HepG2 (cell line): ENCODE data around the gene BTN1A1. TPM values are rescaled to one million over a fixed set of nuclear protein-coding genes. Genes with fewer than 3 reads are reported as not detected.

Source experiments
- NFIC ChIP-seq: IDR thresholded peaks from 2 replicates; pipeline ENCODE4 v1.6.1; 2012; ENCODE audit warnings: mild to moderate bottlenecking, low read length, inconsistent platforms
- SOX6 ChIP-seq, 2 experiments: fragments of 450-650 bp in 1 of 2; sonication (generic) in 1 of 2; formaldehyde crosslinking in 1 of 2; IDR thresholded peaks; 2 replicates each; pipeline versions ENCODE4 v1.4.0 to v1.6.1; 2017 to 2020; ENCODE audit warnings: antibody characterized with exemption in 1 of 2, mild to moderate bottlenecking in 1 of 2, missing genetic modification reagents in 1 of 2
- ZNF263 ChIP-seq: sonication (generic); formaldehyde crosslinking; IDR thresholded peaks from 2 replicates; pipeline ENCODE4 v1.4.0; 2020; ENCODE audit warnings: missing genetic modification reagents
- ZNF441 ChIP-seq: sonication (generic); formaldehyde crosslinking; IDR thresholded peaks from 2 replicates; pipeline ENCODE4 v1.7.0; 2021; ENCODE audit warnings: missing genetic modification reagents, borderline replicate concordance
- ZNF75D ChIP-seq: sonication (generic); formaldehyde crosslinking; IDR thresholded peaks from 2 replicates; pipeline ENCODE4 v1.8.1; 2023; ENCODE audit warnings: missing genetic modification reagents, mild to moderate bottlenecking, borderline replicate concordance
- polyA plus RNA-seq, 8 experiments: library from polyadenylated mRNA; depleted of rRNA in 3 of 8; stranded (reverse) in 7 of 8; unstranded in 1 of 8; fragments of >200 nt; fragmentation: Illumina TruSeq in 4 of 8; extraction: Trizol in 4 of 8; gene quantifications; 2 replicates each; pipeline versions ENCODE4 v1.2.1 to v1.2.3, GENCODE V29; 2011 to 2016; ENCODE audit warnings: low read depth in 4 of 8, missing spikeins in 1 of 8, mixed read lengths in 1 of 8; ENCODE audit not compliant: insufficient read depth in 1 of 8
- total RNA-seq, 5 experiments: library from RNA; depleted of rRNA; stranded (reverse); fragments of >200 nt; fragmentation: Illumina TruSeq; extraction: Trizol; gene quantifications; 2 replicates each; pipeline ENCODE4 v1.2.3, GENCODE V29; 2016; ENCODE audit warnings: low read depth in 1 of 5
- TF ChIP-seq, protein P1 (sequence below): sonication (generic); formaldehyde crosslinking; IDR thresholded peaks from 2 replicates; pipeline ENCODE4 v1.4.0; 2020; ENCODE audit warnings: missing genetic modification reagents, mild to moderate bottlenecking, borderline replicate concordance
- TF ChIP-seq, protein P2 (sequence below), 2 experiments: IDR thresholded peaks; 2 replicates each; pipeline ENCODE4 v1.6.1; 2011 to 2012; ENCODE audit warnings: low read length in 2 of 2, borderline replicate concordance in 1 of 2, low read depth in 1 of 2, mild to moderate bottlenecking in 1 of 2, moderate library complexity in 1 of 2
- TF ChIP-seq, protein P3 (sequence below): sonication (generic); formaldehyde crosslinking; IDR thresholded peaks from 2 replicates; pipeline ENCODE4 v1.5.0; 2020; ENCODE audit warnings: missing genetic modification reagents
- TF ChIP-seq, protein P4 (sequence below): sonication (generic); formaldehyde crosslinking; IDR thresholded peaks from 2 replicates; pipeline ENCODE4 v1.4.0; 2020; ENCODE audit warnings: mild to moderate bottlenecking, missing genetic modification reagents
- TF ChIP-seq, protein P5 (sequence below): sonication (generic); formaldehyde crosslinking; IDR thresholded peaks from one replicate; pipeline ENCODE4 v1.5.1; 2020; ENCODE audit warnings: mild to moderate bottlenecking, missing genetic modification reagents; ENCODE audit errors: not compliant biosample characterization
- TF ChIP-seq, protein P6 (sequence below): sonication (generic); formaldehyde crosslinking; IDR thresholded peaks from 2 replicates; pipeline ENCODE4 v1.5.0; 2020; ENCODE audit warnings: missing genetic modification reagents, mild to moderate bottlenecking, borderline replicate concordance

Gene BTN1A1
- total and polyA plus RNA-seq, 2 of the 13 experiments (the other 11 are each of a cell fraction or from before 2014, with no cell fraction given), result 0.04 TPM; not detected in 1

DNA sequence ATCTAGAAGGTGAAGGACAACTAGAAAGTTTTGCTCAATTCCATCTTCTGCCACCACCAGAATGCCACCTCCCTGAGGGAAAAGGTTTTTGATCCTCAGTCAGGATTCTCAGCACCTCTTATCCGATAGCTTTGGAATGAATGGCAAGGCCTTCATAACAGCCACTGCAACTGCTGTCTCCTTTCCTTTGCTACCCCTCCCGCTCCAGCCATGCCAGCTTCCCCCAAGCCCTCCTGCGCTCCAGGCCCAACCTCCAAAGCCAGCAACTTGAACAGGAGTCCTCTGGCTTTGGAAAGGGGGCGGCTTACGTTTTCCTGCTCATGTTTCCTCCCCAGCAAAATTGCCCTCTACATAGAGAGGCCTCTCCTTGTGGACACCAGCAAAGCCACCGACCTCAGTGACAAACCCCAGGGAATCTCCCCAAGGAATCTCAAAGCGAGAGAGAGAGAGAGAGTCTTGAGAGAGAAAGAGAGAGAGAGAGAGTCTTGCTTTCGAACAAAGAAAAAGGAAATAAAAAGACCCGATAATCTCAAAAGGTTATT, 42.8 kb upstream of the BTN1A1 start (continued):
- TF ChIP-seq, protein P1, sequence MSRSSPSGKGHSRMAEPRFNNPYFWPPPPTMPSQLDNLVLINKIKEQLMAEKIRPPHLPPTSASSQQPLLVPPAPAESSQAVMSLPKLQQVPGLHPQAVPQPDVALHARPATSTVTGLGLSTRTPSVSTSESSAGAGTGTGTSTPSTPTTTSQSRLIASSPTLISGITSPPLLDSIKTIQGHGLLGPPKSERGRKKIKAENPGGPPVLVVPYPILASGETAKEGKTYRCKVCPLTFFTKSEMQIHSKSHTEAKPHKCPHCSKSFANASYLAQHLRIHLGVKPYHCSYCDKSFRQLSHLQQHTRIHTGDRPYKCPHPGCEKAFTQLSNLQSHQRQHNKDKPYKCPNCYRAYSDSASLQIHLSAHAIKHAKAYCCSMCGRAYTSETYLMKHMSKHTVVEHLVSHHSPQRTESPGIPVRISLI (CRISPR knock-in tag), result no peak
- TF ChIP-seq, protein P2, sequence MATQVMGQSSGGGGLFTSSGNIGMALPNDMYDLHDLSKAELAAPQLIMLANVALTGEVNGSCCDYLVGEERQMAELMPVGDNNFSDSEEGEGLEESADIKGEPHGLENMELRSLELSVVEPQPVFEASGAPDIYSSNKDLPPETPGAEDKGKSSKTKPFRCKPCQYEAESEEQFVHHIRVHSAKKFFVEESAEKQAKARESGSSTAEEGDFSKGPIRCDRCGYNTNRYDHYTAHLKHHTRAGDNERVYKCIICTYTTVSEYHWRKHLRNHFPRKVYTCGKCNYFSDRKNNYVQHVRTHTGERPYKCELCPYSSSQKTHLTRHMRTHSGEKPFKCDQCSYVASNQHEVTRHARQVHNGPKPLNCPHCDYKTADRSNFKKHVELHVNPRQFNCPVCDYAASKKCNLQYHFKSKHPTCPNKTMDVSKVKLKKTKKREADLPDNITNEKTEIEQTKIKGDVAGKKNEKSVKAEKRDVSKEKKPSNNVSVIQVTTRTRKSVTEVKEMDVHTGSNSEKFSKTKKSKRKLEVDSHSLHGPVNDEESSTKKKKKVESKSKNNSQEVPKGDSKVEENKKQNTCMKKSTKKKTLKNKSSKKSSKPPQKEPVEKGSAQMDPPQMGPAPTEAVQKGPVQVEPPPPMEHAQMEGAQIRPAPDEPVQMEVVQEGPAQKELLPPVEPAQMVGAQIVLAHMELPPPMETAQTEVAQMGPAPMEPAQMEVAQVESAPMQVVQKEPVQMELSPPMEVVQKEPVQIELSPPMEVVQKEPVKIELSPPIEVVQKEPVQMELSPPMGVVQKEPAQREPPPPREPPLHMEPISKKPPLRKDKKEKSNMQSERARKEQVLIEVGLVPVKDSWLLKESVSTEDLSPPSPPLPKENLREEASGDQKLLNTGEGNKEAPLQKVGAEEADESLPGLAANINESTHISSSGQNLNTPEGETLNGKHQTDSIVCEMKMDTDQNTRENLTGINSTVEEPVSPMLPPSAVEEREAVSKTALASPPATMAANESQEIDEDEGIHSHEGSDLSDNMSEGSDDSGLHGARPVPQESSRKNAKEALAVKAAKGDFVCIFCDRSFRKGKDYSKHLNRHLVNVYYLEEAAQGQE (IDR thresholded peaks at IDR 0.05; ENCODE audit: borderline replicate concordance in 1 of 2, low read depth in 1 of 2, low read length in 2 of 2), result no peak
- TF ChIP-seq, protein P3, sequence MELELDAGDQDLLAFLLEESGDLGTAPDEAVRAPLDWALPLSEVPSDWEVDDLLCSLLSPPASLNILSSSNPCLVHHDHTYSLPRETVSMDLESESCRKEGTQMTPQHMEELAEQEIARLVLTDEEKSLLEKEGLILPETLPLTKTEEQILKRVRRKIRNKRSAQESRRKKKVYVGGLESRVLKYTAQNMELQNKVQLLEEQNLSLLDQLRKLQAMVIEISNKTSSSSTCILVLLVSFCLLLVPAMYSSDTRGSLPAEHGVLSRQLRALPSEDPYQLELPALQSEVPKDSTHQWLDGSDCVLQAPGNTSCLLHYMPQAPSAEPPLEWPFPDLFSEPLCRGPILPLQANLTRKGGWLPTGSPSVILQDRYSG (CRISPR knock-in tag), result no peak
- TF ChIP-seq, protein P4, sequence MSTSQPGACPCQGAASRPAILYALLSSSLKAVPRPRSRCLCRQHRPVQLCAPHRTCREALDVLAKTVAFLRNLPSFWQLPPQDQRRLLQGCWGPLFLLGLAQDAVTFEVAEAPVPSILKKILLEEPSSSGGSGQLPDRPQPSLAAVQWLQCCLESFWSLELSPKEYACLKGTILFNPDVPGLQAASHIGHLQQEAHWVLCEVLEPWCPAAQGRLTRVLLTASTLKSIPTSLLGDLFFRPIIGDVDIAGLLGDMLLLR (CRISPR knock-in tag), result no peak
- TF ChIP-seq, protein P5, sequence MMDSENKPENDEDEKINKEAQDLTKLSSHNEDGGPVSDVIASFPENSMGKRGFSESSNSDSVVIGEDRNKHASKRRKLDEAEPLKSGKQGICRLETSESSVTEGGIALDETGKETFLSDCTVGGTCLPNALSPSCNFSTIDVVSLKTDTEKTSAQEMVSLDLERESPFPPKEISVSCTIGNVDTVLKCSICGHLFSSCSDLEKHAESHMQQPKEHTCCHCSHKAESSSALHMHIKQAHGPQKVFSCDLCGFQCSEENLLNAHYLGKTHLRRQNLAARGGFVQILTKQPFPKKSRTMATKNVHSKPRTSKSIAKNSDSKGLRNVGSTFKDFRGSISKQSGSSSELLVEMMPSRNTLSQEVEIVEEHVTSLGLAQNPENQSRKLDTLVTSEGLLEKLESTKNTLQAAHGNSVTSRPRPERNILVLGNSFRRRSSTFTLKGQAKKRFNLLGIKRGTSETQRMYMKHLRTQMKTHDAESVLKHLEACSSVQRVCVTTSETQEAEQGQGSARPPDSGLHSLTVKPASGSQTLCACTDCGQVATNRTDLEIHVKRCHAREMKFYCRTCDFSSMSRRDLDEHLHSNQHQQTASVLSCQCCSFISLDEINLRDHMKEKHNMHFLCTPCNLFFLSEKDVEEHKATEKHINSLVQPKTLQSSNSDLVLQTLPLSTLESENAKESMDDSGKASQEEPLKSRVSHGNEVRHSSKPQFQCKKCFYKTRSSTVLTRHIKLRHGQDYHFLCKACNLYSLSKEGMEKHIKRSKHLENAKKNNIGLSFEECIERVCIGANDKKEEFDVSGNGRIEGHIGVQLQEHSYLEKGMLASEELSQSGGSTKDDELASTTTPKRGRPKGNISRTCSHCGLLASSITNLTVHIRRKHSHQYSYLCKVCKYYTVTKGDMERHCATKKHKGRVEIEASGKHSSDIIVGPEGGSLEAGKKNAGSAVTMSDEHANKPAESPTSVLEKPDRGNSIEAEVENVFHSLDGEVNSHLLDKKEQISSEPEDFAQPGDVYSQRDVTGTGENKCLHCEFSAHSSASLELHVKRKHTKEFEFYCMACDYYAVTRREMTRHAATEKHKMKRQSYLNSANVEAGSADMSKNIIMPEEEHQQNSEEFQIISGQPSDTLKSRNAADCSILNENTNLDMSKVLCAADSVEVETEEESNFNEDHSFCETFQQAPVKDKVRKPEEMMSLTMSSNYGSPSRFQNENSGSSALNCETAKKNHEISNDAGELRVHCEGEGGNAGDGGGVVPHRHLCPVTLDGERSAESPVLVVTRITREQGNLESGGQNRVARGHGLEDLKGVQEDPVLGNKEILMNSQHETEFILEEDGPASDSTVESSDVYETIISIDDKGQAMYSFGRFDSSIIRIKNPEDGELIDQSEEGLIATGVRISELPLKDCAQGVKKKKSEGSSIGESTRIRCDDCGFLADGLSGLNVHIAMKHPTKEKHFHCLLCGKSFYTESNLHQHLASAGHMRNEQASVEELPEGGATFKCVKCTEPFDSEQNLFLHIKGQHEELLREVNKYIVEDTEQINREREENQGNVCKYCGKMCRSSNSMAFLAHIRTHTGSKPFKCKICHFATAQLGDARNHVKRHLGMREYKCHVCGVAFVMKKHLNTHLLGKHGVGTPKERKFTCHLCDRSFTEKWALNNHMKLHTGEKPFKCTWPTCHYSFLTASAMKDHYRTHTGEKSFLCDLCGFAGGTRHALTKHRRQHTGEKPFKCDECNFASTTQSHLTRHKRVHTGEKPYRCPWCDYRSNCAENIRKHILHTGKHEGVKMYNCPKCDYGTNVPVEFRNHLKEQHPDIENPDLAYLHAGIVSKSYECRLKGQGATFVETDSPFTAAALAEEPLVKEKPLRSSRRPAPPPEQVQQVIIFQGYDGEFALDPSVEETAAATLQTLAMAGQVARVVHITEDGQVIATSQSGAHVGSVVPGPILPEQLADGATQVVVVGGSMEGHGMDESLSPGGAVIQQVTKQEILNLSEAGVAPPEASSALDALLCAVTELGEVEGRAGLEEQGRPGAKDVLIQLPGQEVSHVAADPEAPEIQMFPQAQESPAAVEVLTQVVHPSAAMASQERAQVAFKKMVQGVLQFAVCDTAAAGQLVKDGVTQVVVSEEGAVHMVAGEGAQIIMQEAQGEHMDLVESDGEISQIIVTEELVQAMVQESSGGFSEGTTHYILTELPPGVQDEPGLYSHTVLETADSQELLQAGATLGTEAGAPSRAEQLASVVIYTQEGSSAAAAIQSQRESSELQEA (CRISPR knock-in tag), result no peak
- TF ChIP-seq ZNF75D (CRISPR knock-in tag) (no peak), NFIC (no peak), ZNF263 (CRISPR knock-in tag) (no peak), ZNF441 (CRISPR knock-in tag) (no peak), SOX6 (IDR thresholded peaks at IDR 0.05) (no peak), SOX6 (CRISPR knock-in tag; IDR thresholded peaks at IDR 0.05) (no peak)
- TF ChIP-seq, protein P6, sequence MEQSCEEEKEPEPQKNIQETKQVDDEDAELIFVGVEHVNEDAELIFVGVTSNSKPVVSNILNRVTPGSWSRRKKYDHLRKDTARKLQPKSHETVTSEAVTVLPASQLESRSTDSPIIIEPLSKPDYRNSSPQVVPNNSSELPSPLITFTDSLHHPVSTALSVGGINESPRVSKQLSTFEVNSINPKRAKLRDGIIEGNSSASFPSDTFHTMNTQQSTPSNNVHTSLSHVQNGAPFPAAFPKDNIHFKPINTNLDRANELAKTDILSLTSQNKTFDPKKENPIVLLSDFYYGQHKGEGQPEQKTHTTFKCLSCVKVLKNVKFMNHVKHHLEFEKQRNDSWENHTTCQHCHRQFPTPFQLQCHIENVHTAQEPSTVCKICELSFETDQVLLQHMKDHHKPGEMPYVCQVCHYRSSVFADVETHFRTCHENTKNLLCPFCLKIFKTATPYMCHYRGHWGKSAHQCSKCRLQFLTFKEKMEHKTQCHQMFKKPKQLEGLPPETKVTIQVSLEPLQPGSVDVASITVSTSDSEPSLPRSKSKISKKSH (CRISPR knock-in tag), result no peak
